T-helper 1 cell treated with Interleukin-12 subunit alpha and Interleukin-12 subunit beta and Interleukin-4 antibody, amounts not matched to agents 30 μg/mL and 1 μg/mL, for 36 hours (primary cell): ENCODE results near the gene PTPRE.

Experiments
- H3K27ac Mint-ChIP-seq: one replicate; pipeline ENCODE4 v1.8.0; 2021; ENCODE audit warnings: mild to moderate bottlenecking, mixed read lengths
- H3K27me3 Mint-ChIP-seq: one replicate; pipeline ENCODE4 v1.8.0; 2021; ENCODE audit warnings: low read depth, mixed read lengths
- H3K36me3 Mint-ChIP-seq: one replicate; pipeline ENCODE4 v1.8.0; 2021; ENCODE audit warnings: low read depth, mixed read lengths
- H3K4me1 Mint-ChIP-seq: one replicate; pipeline ENCODE4 v1.8.0; 2021; ENCODE audit warnings: low read depth, mixed read lengths
- H3K4me3 Mint-ChIP-seq: one replicate; pipeline ENCODE4 v1.8.0; 2021; ENCODE audit warnings: mild to moderate bottlenecking, moderate library complexity, mixed read lengths
- H3K9me3 Mint-ChIP-seq: one replicate; pipeline ENCODE4 v1.8.0; 2021; ENCODE audit warnings: mixed read lengths

PTPRE gene

GRCh38 chr10:127990846-127991542 is 84.1 kb downstream of the PTPRE start:
- H3K27me3 Mint-ChIP-seq, result no peaks in the 10 kb centered on the region
- H3K36me3 Mint-ChIP-seq, result no peaks in the 10 kb centered on the region
- peak overlapping the region; percentile 89 for H3K27ac Mint-ChIP-seq
- H3K4me1 Mint-ChIP-seq, result peaks cover 47% of the 10 kb centered on the region
- peak overlapping the region; percentile 64 for H3K4me3 Mint-ChIP-seq
- H3K9me3 Mint-ChIP-seq, result no peaks in the 10 kb centered on the region

- Mint-ChIP-seq H3K4me1 (peaks cover 41% of the 10 kb centered on the region), H3K9me3 (no peaks in the 10 kb centered on the region), H3K4me3 (peak overlapping the region; percentile 64), H3K36me3 (no peaks in the 10 kb centered on the region), H3K27me3 (no peaks in the 10 kb centered on the region), H3K27ac (peak overlapping the region; percentile 89)
Measured at GRCh38 chr10:127991543-127992255, 84.8 kb downstream of the PTPRE start.

- H3K9me3 Mint-ChIP-seq, result no peaks in the 10 kb centered on the region
- no peak overlapping the region for H3K4me3 Mint-ChIP-seq
- H3K36me3 Mint-ChIP-seq, result no peaks in the 10 kb centered on the region
- H3K27me3 Mint-ChIP-seq, result no peaks in the 10 kb centered on the region
- peaks cover 37% of the 10 kb centered on the region for H3K4me1 Mint-ChIP-seq
- H3K27ac Mint-ChIP-seq, result no peak overlapping the region
Measured at GRCh38 chr10:127992376-127992775, 85.5 kb downstream of the PTPRE start.

- Mint-ChIP-seq H3K36me3 (no peaks in the 10 kb centered on the region), H3K9me3 (no peaks in the 10 kb centered on the region), H3K27ac (no peak overlapping the region), H3K4me1 (peaks cover 37% of the 10 kb centered on the region), H3K27me3 (no peaks in the 10 kb centered on the region), H3K4me3 (no peak overlapping the region)
Measured at GRCh38 chr10:127993056-127993690, 86.3 kb downstream of the PTPRE start.

- Mint-ChIP-seq H3K36me3 (no peaks in the 10 kb centered on the region), H3K4me3 (no peak overlapping the region), H3K9me3 (no peaks in the 10 kb centered on the region), H3K27ac (no peak overlapping the region), H3K27me3 (peaks cover 17% of the 10 kb centered on the region), H3K4me1 (peaks cover 21% of the 10 kb centered on the region)
Measured at GRCh38 chr10:127995939-127996338, 89.0 kb downstream of the PTPRE start.

GRCh38 chr10:127996586-127996985 is 89.7 kb downstream of the PTPRE start:
- peaks cover 14% of the 10 kb centered on the region for H3K4me1 Mint-ChIP-seq
- peaks cover 17% of the 10 kb centered on the region for H3K27me3 Mint-ChIP-seq
- no peaks in the 10 kb centered on the region for H3K36me3 Mint-ChIP-seq
- no peak overlapping the region for H3K27ac Mint-ChIP-seq
- H3K4me3 Mint-ChIP-seq, result no peak overlapping the region
- no peaks in the 10 kb centered on the region for H3K9me3 Mint-ChIP-seq

- H3K4me3 Mint-ChIP-seq, result no peak overlapping the region
- no peaks in the 10 kb centered on the region for H3K36me3 Mint-ChIP-seq
- peaks cover 17% of the 10 kb centered on the region for H3K27me3 Mint-ChIP-seq
- no peak overlapping the region for H3K27ac Mint-ChIP-seq
- no peaks in the 10 kb centered on the region for H3K9me3 Mint-ChIP-seq
- peaks cover 10% of the 10 kb centered on the region for H3K4me1 Mint-ChIP-seq
Measured at GRCh38 chr10:127997271-127997670, 90.4 kb downstream of the PTPRE start.

GRCh38 chr10:127997937-127998336 is 91.0 kb downstream of the PTPRE start:
- Mint-ChIP-seq H3K27ac (no peak overlapping the region), H3K36me3 (no peaks in the 10 kb centered on the region), H3K27me3 (peaks cover 17% of the 10 kb centered on the region), H3K4me1 (peaks cover 8% of the 10 kb centered on the region), H3K9me3 (no peaks in the 10 kb centered on the region), H3K4me3 (no peak overlapping the region)

GRCh38 chr10:127998501-127999144 is 91.7 kb downstream of the PTPRE start:
- Mint-ChIP-seq H3K9me3 (no peaks in the 10 kb centered on the region), H3K4me3 (no peak overlapping the region), H3K4me1 (peaks cover 2% of the 10 kb centered on the region)

GRCh38 chr10:127999297-128000129 is 92.6 kb downstream of the PTPRE start:
- Mint-ChIP-seq H3K36me3 (no peaks in the 10 kb centered on the region), H3K4me3 (no peak overlapping the region), H3K27me3 (peaks cover 17% of the 10 kb centered on the region), H3K4me1 (no peaks in the 10 kb centered on the region), H3K27ac (no peak overlapping the region), H3K9me3 (no peaks in the 10 kb centered on the region)

More at GRCh38 chr10:127998501-127999144, 91.7 kb downstream of the PTPRE start:
- Mint-ChIP-seq H3K36me3 (no peaks in the 10 kb centered on the region), H3K27me3 (peaks cover 17% of the 10 kb centered on the region), H3K27ac (no peak overlapping the region)

- H3K4me3 Mint-ChIP-seq, result no peak overlapping the region
- H3K36me3 Mint-ChIP-seq, result no peaks in the 10 kb centered on the region
- no peaks in the 10 kb centered on the region for H3K9me3 Mint-ChIP-seq
- no peaks in the 10 kb centered on the region for H3K4me1 Mint-ChIP-seq
- no peak overlapping the region for H3K27ac Mint-ChIP-seq
- H3K27me3 Mint-ChIP-seq, result peaks cover 17% of the 10 kb centered on the region
Measured at GRCh38 chr10:128000471-128001362, 93.8 kb downstream of the PTPRE start.

GRCh38 chr10:128001363-128001745 is 94.5 kb downstream of the PTPRE start:
- H3K36me3 Mint-ChIP-seq, result no peaks in the 10 kb centered on the region
- peaks cover 17% of the 10 kb centered on the region for H3K27me3 Mint-ChIP-seq
- no peak overlapping the region for H3K27ac Mint-ChIP-seq
- H3K4me1 Mint-ChIP-seq, result no peaks in the 10 kb centered on the region
- no peak overlapping the region for H3K4me3 Mint-ChIP-seq
- no peaks in the 10 kb centered on the region for H3K9me3 Mint-ChIP-seq

- no peak overlapping the region for H3K4me3 Mint-ChIP-seq
- H3K9me3 Mint-ChIP-seq, result no peaks in the 10 kb centered on the region
- H3K27me3 Mint-ChIP-seq, result peaks cover 17% of the 10 kb centered on the region
- H3K36me3 Mint-ChIP-seq, result no peaks in the 10 kb centered on the region
- no peaks in the 10 kb centered on the region for H3K4me1 Mint-ChIP-seq
- H3K27ac Mint-ChIP-seq, result no peak overlapping the region
Measured at GRCh38 chr10:128001849-128002248, 94.9 kb downstream of the PTPRE start.
